LNCaP clone FGC (cell line): Measurements from ENCODE around the gene SHB.

Experiments used
- DNase-seq: peaks from one replicate; pipeline ENCODE4 v3.0.0-alpha.2; 2011; ENCODE audit warnings: low read depth
- H3K4me3 ChIP-seq: 2 replicates; pipeline ENCODE4 v1.5.1; 2011; ENCODE audit warnings: mild to moderate bottlenecking, low read depth, low read length, control low read depth
- TF ChIP-seq, protein P1 (sequence below): IDR thresholded peaks from 2 replicates; pipeline ENCODE4 v1.5.1; 2012; ENCODE audit warnings: mild to moderate bottlenecking; ENCODE audit not compliant: control insufficient read depth, insufficient read depth; ENCODE audit errors: extremely low read depth

Gene SHB

GRCh38 chr9:38068701-38069628 lies at the start of gene SHB:
Gene SHB, minus strand, starts transcription at chr9:38069227. Its CDS starts 582 bp downstream, at chr9:38068645.
- TF ChIP-seq, protein P1, sequence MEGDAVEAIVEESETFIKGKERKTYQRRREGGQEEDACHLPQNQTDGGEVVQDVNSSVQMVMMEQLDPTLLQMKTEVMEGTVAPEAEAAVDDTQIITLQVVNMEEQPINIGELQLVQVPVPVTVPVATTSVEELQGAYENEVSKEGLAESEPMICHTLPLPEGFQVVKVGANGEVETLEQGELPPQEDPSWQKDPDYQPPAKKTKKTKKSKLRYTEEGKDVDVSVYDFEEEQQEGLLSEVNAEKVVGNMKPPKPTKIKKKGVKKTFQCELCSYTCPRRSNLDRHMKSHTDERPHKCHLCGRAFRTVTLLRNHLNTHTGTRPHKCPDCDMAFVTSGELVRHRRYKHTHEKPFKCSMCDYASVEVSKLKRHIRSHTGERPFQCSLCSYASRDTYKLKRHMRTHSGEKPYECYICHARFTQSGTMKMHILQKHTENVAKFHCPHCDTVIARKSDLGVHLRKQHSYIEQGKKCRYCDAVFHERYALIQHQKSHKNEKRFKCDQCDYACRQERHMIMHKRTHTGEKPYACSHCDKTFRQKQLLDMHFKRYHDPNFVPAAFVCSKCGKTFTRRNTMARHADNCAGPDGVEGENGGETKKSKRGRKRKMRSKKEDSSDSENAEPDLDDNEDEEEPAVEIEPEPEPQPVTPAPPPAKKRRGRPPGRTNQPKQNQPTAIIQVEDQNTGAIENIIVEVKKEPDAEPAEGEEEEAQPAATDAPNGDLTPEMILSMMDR, result peak; percentile 57
- no peak for DNase-seq
- H3K4me3 ChIP-seq, result peak within 1 kb of the TSS; percentile 73

GRCh38 chr9:38117651-38118050 lies 48.6 kb upstream of the SHB start:
- DNase-seq, result no peak
- H3K4me3 ChIP-seq, result no peak overlapping the region
- TF ChIP-seq, protein P1, result no peak

DNA sequence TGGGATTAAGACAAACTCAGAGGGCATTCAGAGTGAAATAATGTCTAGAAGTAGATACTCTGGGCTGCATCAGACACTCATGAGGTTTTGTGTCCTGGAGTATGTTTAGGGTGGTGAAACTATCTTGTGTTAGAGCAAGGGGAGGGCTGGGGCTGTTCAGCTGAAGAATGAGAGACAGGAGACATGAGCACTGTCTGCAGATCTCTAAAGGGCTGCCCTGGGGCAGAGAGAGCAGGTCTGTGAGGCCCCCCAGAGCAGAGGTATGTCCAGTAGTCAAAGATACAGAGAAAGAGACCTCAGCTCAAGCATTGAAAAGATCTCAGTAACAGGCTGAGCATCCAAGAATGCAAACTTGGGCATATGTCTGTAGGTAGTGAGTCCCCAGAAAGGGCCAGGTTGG lies 45.9 kb upstream of the SHB start:
- H3K4me3 ChIP-seq, result no peak overlapping the region
- no peak for DNase-seq
- TF ChIP-seq, protein P1, result no peak

GRCh38 chr9:38112456-38112855 lies 43.4 kb upstream of the SHB start:
- TF ChIP-seq, protein P1, result no peak
- DNase-seq, result no peak
- H3K4me3 ChIP-seq, result no peak overlapping the region

- H3K4me3 ChIP-seq, result no peak overlapping the region
- TF ChIP-seq, protein P1, result no peak
- no peak for DNase-seq
These were observed 43.0 kb upstream of the SHB start for GRCh38 chr9:38112049-38112448.

DNA sequence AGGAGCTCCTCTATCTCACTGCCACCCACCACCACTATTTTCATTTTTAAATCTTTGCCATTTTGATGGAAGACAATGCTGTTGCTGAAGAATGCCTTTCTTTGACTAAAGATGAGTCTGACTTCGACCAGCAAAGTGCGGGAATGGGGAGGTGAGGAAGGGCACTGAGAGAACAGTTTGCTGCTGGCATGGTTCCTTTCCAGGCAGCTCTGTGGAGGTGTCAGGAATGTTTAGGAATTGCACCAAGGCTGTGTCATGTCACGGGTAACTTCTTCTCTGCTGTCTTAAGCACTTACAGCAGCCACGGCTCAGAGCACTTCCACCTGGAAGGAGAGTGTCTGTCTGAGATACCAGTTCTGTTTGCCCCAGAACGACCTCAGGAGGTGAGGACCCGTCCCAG lies 41.4 kb upstream of the SHB start:
- no peak for DNase-seq
- TF ChIP-seq, protein P1, result no peak
- H3K4me3 ChIP-seq, result no peak overlapping the region
